HCT116 (cell line): ENCODE results near the gene ST3GAL2. TPM values are rescaled to one million over a fixed set of nuclear protein-coding genes. Genes with fewer than 3 reads are reported as not detected.

Experiments used
- ATAC-seq: fragments of 200-7000 bp; cut with Tn5 transposase; 2 replicates; pipeline ENCODE4 v1.9.1; 2020; ENCODE audit warnings: mild to moderate bottlenecking, moderate library complexity
- BruUV-seq: library from RNA; stranded (reverse); fragments of 400-500 nt; replicated peaks from 2 replicates; lab custom pipeline; 2021; lab: Mats Ljungman, UMichigan
- CTCF ChIA-PET: fragments of 300-600 bp; sonication (Branson Sonifier 250); formaldehyde crosslinking; loops from one replicate; lab custom pipeline; 2021; ENCODE audit warnings: antibody characterized with exemption; lab: Charles Lee
- POLR2A ChIA-PET: fragments of 300-600, 350-600 bp; sonication (Branson Sonifier 250); formaldehyde crosslinking; loops from one replicate; lab custom pipeline; 2021; ENCODE audit warnings: antibody characterized with exemption; lab: Charles Lee
- RAD21 ChIA-PET, 2 experiments: fragments of 300-600 bp; sonication (Branson Sonifier 250); formaldehyde crosslinking; loops; one replicate each; lab custom pipeline; 2023; ENCODE audit warnings: low total read pairs in 2 of 2; ENCODE audit not compliant: uncharacterized antibody in 2 of 2, unreplicated experiment in 2 of 2, low non-redundant PET in 1 of 2; lab: Charles Lee
- DNase-seq: peaks from one replicate; pipeline ENCODE4 v3.0.0-alpha.2; 2010; ENCODE audit warnings: low read depth, low spot score
- H2AFZ ChIP-seq: fragments of 200-600 bp; shearing (Covaris generic), sonication (generic); 2 replicates; pipeline ENCODE4 v1.6.1; 2017; ENCODE audit warnings: low read depth, mixed run types, mixed read lengths, antibody characterized with exemption, low read length; ENCODE audit not compliant: poor library complexity, severe bottlenecking
- H3K27ac ChIP-seq: 2 replicates; pipeline ENCODE4 v1.5.1; 2012; ENCODE audit warnings: low read depth, low read length
- H3K27me3 ChIP-seq: fragments of 200-600 bp; sonication (generic); 2 replicates; pipeline ENCODE4 v1.6.1; 2016; ENCODE audit warnings: mixed run types, low read length, mixed read lengths; ENCODE audit not compliant: insufficient read depth
- H3K36me3 ChIP-seq, 2 experiments: fragments of 200-500 bp in 1 of 2; fragments of 200-600 bp in 1 of 2; sonication (Bioruptor generic) in 1 of 2; sonication (generic) in 1 of 2; 2 replicates each; pipeline versions ENCODE4 v1.5.1 to v1.6.1; 2014 to 2016; ENCODE audit warnings: low read length in 2 of 2, inconsistent platforms in 1 of 2, mixed read lengths in 1 of 2, mixed run types in 1 of 2; ENCODE audit not compliant: insufficient read depth in 2 of 2, control insufficient read depth in 1 of 2
- H3K4me1 ChIP-seq, 2 experiments: fragments of 200-600 bp in 1 of 2; sonication (generic) in 1 of 2; 2 replicates each; pipeline versions ENCODE4 v1.5.1 to v1.6.1; 2012 to 2017; ENCODE audit warnings: low read length in 2 of 2, inconsistent platforms in 1 of 2, mild to moderate bottlenecking in 1 of 2, mixed read lengths in 1 of 2, mixed run types in 1 of 2, moderate library complexity in 1 of 2; ENCODE audit not compliant: insufficient read depth in 2 of 2, control insufficient read depth in 1 of 2
- H3K4me2 ChIP-seq: fragments of 200-600 bp; sonication (generic); 2 replicates; pipeline ENCODE4 v1.6.1; 2017; ENCODE audit warnings: mixed run types, low read length, mixed read lengths
- H3K4me3 ChIP-seq, 2 experiments: fragments of 200-600 bp in 1 of 2; sonication (generic) in 1 of 2; replicated peaks in 1 of 2; 2 replicates each; pipeline ENCODE4 v1.5.1; 2011 to 2016; ENCODE audit warnings: low read length in 2 of 2, control low read depth in 1 of 2, low read depth in 1 of 2, mild to moderate bottlenecking in 1 of 2, mixed read lengths in 1 of 2, mixed run types in 1 of 2
- H3K79me2 ChIP-seq: fragments of 200-600 bp; sonication (generic); 2 replicates; pipeline ENCODE4 v1.6.1; 2017; ENCODE audit warnings: mild to moderate bottlenecking, mixed run types, low read length, moderate library complexity, mixed read lengths; ENCODE audit not compliant: insufficient read depth
- H3K9ac ChIP-seq: fragments of 200-600 bp; sonication (generic); 2 replicates; pipeline ENCODE4 v1.6.1; 2016; ENCODE audit warnings: low read length, mixed read lengths
- H3K9me2 ChIP-seq: fragments of 200-600 bp; sonication (generic), shearing (Covaris generic); 2 replicates; pipeline ENCODE4 v1.6.1; 2017; ENCODE audit warnings: mixed run types, mild to moderate bottlenecking, moderate library complexity; ENCODE audit not compliant: insufficient read depth
- H3K9me3 ChIP-seq, 2 experiments: fragments of 200-500 bp in 1 of 2; fragments of 200-600 bp in 1 of 2; sonication (Bioruptor generic) in 1 of 2; sonication (generic) in 1 of 2; 2 replicates each; pipeline ENCODE4 v1.6.1; 2014 to 2017; ENCODE audit warnings: low read length in 2 of 2, mixed read lengths in 2 of 2, inconsistent platforms in 1 of 2, low read depth in 1 of 2, mild to moderate bottlenecking in 1 of 2, mixed run types in 1 of 2, moderate library complexity in 1 of 2; ENCODE audit not compliant: control insufficient read depth in 1 of 2, insufficient read depth in 1 of 2
- H4K20me1 ChIP-seq: fragments of 200-600 bp; sonication (generic), shearing (Covaris generic); 2 replicates; pipeline ENCODE4 v1.6.1; 2017; ENCODE audit warnings: mixed run types, mild to moderate bottlenecking, moderate library complexity; ENCODE audit not compliant: insufficient read depth
- CEBPB ChIP-seq: IDR thresholded peaks from 2 replicates; pipeline ENCODE4 v1.6.1; 2012; ENCODE audit warnings: low read depth
- ZFX ChIP-seq: fragments of 450-650 bp; IDR thresholded peaks from 2 replicates; pipeline ENCODE4 v1.6.1; 2017
- ZNF274 ChIP-seq: fragments of 200-500 bp; sonication (Bioruptor generic); IDR thresholded peaks from 2 replicates; pipeline ENCODE4 v1.6.1; 2014; ENCODE audit warnings: mild to moderate bottlenecking, low read depth, low read length, inconsistent platforms
- intact Hi-C: fragments of 100-400 bp; cut with micrococcal nuclease; formaldehyde crosslinking; loops from 2 replicates; pipeline ENCODE4 v1.10.0; 2022
- total RNA-seq: library from RNA; stranded (reverse); gene quantifications from one replicate; pipeline ENCODE4 v1.2.1, GENCODE V29; 2021; ENCODE audit not compliant: unreplicated experiment

Gene ST3GAL2
- total RNA-seq, 1 experiment from 2014 or later = 9.5 TPM

GRCh38 chr16:70438585-70438968, 323 bp downstream of the ST3GAL2 start:
- intact Hi-C loops = loop anchor here (5.0 kb wide), 1 partner anchor 56 kb away; no protein-coding TSS in a partner anchor
- Histone ChIP-seq H3K9me2 (no peaks in the 10 kb centered on the region), H3K4me2 (peak overlapping the region; percentile 95), H3K79me2 (no peaks in the 10 kb centered on the region), H3K4me3 (peak overlapping the region; percentile 56 to 70), H3K9me3 (no peaks in the 10 kb centered on the region), H3K27ac (peak overlapping the region; percentile 31; the same call in 1 of the 2 replicates), H3K9ac (peak overlapping the region; percentile 47; the same call in 1 of the 2 replicates), H3K4me1 (peaks cover 30 to 48% of the 10 kb centered on the region in 2 experiments), H3K36me3 (no peaks in the 10 kb centered on the region), H3K27me3 (no peaks in the 10 kb centered on the region), H4K20me1 (no peaks in the 10 kb centered on the region), H2AFZ (no peak overlapping the region)
- ChIA-PET CTCF (no interaction called here), RAD21 (interaction anchor here in 1 of 2 experiments (0.6 kb wide), 1 partner anchor 25 kb away, joined by 3 read pairs; no protein-coding TSS in a partner anchor), POLR2A (interaction anchor here (1.3 to 1.7 kb wide), 2 partner anchors 15 to 58 kb away, joined by 4 to 8 read pairs; no protein-coding TSS in a partner anchor)
- ATAC-seq = peak; percentile 51; the same call in 1 of the 2 replicates
- no peak for DNase-seq
- TF ChIP-seq ZFX (peak; percentile 32; the same call in 1 of the 2 replicates), ZNF274 (no peak)
- no TSS peak for BruUV-seq

- H3K4me2 ChIP-seq = peak overlapping the region; percentile 95
- H3K9me3 ChIP-seq = no peaks in the 10 kb centered on the region
- H3K27me3 ChIP-seq = no peaks in the 10 kb centered on the region
- BruUV-seq = no TSS peak
- no peaks in the 10 kb centered on the region for H3K79me2 ChIP-seq
- intact Hi-C loops = loop anchor here (5.0 kb wide), 1 partner anchor 56 kb away; no protein-coding TSS in a partner anchor
- H3K36me3 ChIP-seq = no peaks in the 10 kb centered on the region
- H2AFZ ChIP-seq = no peak overlapping the region
- H3K27ac ChIP-seq = peak overlapping the region; percentile 33; the same call in 1 of the 2 replicates
- ATAC-seq (no peak), DNase-seq (no peak)
- RAD21 ChIA-PET = interaction anchor here in 1 of 2 experiments (0.6 kb wide), 1 partner anchor 24 kb away, joined by 3 read pairs; no protein-coding TSS in a partner anchor
- CTCF ChIA-PET = no interaction called here
- POLR2A ChIA-PET = interaction anchor here (1.7 kb wide), 1 partner anchor 57 kb away, joined by 8 read pairs; no protein-coding TSS in a partner anchor
- H3K4me3 ChIP-seq = peak overlapping the region; percentile 56 to 70
- no peak for TF ChIP-seq CEBPB
- H4K20me1 ChIP-seq = no peaks in the 10 kb centered on the region
- no peaks in the 10 kb centered on the region for H3K9me2 ChIP-seq
- H3K9ac ChIP-seq = peak overlapping the region; percentile 47; the same call in 1 of the 2 replicates
- peaks cover 30 to 53% of the 10 kb centered on the region in 2 experiments for H3K4me1 ChIP-seq
Observed at GRCh38 chr16:70437582-70438557, 1.0 kb downstream of the ST3GAL2 start.
